ENCODE measurements around the gene TMEM147.

DNA sequence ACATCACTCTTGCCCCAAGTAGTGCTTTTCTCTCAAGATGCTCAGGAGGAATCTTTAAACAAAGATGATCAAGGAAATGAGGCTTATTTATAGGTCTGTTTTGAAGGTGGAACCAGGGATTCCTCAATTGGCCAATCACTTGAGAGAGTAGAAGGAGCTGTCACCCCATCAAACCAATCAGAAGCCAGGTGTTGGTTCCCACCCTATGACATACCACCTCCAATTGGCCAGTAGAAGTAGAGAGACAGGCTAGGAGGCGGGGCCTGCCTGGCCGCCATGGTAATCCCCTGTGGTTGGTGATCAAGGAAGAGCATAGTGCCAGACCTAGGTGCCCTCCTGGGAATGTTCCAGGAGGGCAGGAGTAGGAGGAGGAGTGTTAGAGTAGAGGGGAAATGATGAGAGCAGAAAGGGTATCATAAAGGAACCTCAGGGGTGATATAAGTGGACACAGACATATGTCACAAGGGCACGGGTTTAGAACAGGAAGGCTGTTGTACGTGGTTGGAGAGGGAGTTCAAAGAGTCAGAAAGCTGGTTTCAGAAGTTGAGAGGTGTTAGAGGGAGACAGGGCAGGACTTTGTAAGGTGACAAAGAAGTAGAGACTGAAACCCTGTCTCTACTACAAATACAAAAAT, 51.1 kb downstream of the TMEM147 start:
- TF ChIP-seq TAF1 (conservative IDR thresholded peaks at IDR 0.05) (no peak), GABPA (IDR thresholded peaks at IDR 0.05 in 1 of 2, conservative IDR thresholded peaks at IDR 0.05 in 1 of 2) (no peak), FOXA1 (IDR thresholded peaks at IDR 0.05) (no peak)
- TF ChIP-seq, protein P1, sequence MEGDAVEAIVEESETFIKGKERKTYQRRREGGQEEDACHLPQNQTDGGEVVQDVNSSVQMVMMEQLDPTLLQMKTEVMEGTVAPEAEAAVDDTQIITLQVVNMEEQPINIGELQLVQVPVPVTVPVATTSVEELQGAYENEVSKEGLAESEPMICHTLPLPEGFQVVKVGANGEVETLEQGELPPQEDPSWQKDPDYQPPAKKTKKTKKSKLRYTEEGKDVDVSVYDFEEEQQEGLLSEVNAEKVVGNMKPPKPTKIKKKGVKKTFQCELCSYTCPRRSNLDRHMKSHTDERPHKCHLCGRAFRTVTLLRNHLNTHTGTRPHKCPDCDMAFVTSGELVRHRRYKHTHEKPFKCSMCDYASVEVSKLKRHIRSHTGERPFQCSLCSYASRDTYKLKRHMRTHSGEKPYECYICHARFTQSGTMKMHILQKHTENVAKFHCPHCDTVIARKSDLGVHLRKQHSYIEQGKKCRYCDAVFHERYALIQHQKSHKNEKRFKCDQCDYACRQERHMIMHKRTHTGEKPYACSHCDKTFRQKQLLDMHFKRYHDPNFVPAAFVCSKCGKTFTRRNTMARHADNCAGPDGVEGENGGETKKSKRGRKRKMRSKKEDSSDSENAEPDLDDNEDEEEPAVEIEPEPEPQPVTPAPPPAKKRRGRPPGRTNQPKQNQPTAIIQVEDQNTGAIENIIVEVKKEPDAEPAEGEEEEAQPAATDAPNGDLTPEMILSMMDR (IDR thresholded peaks at IDR 0.05; ENCODE audit: low read depth, low read length, missing input control) = no peak
